NB4 (cell line): ENCODE results near the gene CNNM2.

Experiments
- DNase-seq: peaks from one replicate; pipeline ENCODE4 v3.0.0; 2010; ENCODE audit warnings: low read depth
- H3K4me3 ChIP-seq: one replicate; pipeline ENCODE4 v1.5.1; 2011; ENCODE audit warnings: mild to moderate bottlenecking, low read depth, low read length, moderate library complexity
- MYC ChIP-seq: IDR thresholded peaks from 2 replicates; pipeline ENCODE4 v1.6.1; 2011; ENCODE audit warnings: low read depth, low read length
- POLR2A ChIP-seq: IDR thresholded peaks from 2 replicates; pipeline ENCODE4 v1.6.1; 2011; ENCODE audit warnings: mild to moderate bottlenecking; ENCODE audit not compliant: insufficient read length; ENCODE audit errors: extremely low read depth
- TF ChIP-seq, protein P1 (sequence below): IDR thresholded peaks from one replicate; pipeline ENCODE4 v1.5.1; 2012; ENCODE audit warnings: low read depth, low read length
- TF ChIP-seq, protein P2 (sequence below): IDR thresholded peaks from 2 replicates; pipeline ENCODE4 v1.6.1; 2011; ENCODE audit warnings: low read depth, low read length

CNNM2 gene

DNA sequence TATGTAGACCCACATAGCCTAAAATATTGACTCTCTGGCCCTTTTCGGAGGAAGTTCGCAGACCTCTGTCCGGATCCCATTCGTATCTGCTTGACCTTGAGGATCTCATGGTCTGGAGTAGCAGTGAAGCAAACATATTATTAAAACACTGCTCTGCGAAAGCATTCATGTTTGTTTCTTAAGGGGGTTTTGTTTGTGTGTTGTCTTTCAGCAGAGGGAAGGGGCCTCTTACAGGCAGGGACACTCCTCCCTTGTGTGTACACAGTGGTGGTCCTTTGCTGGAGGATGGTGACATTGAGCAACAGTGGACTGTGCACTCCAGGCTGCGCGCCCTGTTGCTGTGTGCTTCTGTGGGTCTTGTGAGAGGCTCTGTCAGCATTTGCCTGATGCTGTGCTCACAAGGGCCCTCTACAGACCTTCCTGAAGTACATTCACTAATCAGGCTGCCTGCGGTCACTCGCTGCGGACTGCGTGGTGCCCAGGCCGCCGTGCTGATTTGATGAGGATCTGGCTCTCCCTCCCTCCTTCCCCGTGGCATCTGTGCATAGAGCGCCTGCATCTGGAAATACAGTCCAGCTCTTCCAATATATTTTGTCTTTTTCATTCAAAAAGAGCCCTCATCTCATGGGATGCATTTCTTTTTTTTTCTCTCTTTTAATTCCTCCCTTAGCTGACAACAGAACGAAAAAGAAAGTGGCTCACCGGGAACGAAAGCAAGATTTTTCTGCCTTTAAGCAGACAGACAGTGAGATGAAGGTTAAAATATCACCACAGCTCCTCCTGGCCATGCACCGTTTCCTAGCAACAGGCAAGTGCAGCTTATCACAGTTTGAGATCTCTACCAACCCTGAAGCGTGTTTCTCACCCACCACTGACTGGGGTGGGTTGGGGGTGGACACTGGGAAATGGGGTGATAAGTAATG is 135.8 kb downstream of the CNNM2 start:
- H3K4me3 ChIP-seq = no peak overlapping the region
- peak; percentile 58 for DNase-seq
- TF ChIP-seq, protein P1, sequence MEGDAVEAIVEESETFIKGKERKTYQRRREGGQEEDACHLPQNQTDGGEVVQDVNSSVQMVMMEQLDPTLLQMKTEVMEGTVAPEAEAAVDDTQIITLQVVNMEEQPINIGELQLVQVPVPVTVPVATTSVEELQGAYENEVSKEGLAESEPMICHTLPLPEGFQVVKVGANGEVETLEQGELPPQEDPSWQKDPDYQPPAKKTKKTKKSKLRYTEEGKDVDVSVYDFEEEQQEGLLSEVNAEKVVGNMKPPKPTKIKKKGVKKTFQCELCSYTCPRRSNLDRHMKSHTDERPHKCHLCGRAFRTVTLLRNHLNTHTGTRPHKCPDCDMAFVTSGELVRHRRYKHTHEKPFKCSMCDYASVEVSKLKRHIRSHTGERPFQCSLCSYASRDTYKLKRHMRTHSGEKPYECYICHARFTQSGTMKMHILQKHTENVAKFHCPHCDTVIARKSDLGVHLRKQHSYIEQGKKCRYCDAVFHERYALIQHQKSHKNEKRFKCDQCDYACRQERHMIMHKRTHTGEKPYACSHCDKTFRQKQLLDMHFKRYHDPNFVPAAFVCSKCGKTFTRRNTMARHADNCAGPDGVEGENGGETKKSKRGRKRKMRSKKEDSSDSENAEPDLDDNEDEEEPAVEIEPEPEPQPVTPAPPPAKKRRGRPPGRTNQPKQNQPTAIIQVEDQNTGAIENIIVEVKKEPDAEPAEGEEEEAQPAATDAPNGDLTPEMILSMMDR = peak; percentile 35
- no peak for TF ChIP-seq MYC

DNA sequence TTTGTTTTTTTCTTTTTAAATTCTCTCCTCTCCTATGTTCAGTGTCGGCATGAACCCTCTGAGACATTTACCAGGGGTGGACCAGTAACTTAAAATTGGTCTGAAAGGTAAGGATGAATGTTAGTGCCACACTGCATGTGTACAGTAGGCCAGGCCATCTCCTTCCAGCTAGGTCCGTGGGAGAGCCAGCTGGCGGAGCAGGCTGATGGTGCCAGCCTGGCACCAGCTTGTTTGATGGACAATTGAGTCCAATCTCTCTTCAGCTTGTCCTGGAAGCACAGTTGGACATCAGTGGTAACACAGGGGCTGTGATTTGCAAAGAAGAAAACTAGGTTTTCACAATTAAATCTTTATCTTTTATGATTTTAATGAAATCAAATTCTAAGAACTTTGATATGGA is 136.5 kb downstream of the CNNM2 start:
- H3K4me3 ChIP-seq = no peak overlapping the region
- no peak for DNase-seq
- TF ChIP-seq POLR2A (no peak), MYC (no peak)
- TF ChIP-seq, protein P2, sequence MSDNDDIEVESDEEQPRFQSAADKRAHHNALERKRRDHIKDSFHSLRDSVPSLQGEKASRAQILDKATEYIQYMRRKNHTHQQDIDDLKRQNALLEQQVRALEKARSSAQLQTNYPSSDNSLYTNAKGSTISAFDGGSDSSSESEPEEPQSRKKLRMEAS = no peak
- TF ChIP-seq, protein P1 = no peak

DNA sequence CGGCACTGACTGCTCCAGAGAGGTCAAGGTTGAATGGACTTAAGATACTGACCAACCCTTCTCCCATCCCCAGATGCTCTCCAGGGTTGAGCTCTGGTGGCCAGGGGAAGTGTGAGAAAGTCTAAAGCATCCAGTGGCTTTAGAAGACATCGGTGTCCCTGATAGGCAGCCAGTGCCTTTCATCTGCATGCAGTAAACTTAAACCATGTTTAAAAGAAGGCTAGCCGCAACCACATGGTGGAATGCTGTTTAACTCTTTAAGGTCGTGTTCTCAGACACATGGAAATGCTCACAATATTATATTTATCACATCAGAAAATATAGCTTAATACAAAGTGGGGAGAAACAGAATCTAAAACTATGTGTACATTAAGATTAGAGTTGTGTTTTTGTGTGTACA is 137.0 kb downstream of the CNNM2 start:
- DNase-seq = no peak
- H3K4me3 ChIP-seq = no peak overlapping the region
- TF ChIP-seq, protein P2 = no peak
- no peak for TF ChIP-seq MYC
- TF ChIP-seq, protein P1 = no peak
- TF ChIP-seq POLR2A = no peak

DNA sequence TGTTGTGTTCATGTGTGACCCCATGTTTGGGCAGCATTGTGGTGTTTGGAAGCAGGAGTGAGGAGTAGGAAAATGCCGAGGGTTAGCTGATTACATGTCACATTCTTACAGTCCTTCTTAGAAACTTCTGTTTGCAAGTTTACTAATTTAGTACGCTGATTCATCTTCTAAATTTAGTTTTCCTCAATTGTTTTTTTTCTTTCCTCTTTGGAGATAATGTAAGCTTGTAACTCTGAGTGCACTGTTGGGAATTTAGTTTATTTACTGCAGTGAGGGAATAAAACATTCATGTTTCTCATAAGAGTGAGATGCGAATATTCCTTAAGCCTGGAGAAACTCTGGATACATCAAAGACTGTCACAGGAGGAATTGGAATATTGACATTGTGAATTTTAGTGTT is 139.9 kb downstream of the CNNM2 start:
- no peak for DNase-seq
- H3K4me3 ChIP-seq = no peak overlapping the region

DNA sequence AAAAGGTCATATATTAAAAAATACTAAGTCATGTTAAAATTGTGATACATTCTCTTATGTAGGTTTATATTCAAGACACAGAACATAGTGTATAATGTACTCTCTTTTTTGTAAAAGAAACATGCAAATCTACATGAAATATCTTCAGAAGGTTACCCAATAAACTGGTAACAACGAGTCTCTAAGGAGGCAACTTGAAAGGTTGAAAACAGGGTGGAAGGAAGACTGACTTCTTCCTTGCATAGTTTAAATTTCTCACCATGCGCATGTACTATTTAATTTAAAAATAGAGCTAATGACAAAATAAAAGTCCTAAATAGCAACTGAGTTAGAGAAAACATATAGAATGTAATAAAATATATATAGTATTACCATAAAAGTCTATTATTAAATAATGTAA is 142.5 kb downstream of the CNNM2 start:
- TF ChIP-seq POLR2A = no peak
- TF ChIP-seq, protein P1 = no peak
- TF ChIP-seq, protein P2 = no peak
- TF ChIP-seq MYC = no peak
- no peak for DNase-seq
- H3K4me3 ChIP-seq = no peak overlapping the region

More for the DNA sequence above, 139.9 kb downstream of the CNNM2 start:
- no peak for TF ChIP-seq MYC
- TF ChIP-seq, protein P1 = no peak
- TF ChIP-seq, protein P2 = no peak
- no peak for TF ChIP-seq POLR2A
